Measurements from ENCODE around the gene INS.

The INS gene

GRCh38 chr11:2192435-2192834 lies 31.4 kb upstream of the INS start:
- no peak for DNase-seq (ENCODE audit: low read depth)
- TF ChIP-seq, protein P1, sequence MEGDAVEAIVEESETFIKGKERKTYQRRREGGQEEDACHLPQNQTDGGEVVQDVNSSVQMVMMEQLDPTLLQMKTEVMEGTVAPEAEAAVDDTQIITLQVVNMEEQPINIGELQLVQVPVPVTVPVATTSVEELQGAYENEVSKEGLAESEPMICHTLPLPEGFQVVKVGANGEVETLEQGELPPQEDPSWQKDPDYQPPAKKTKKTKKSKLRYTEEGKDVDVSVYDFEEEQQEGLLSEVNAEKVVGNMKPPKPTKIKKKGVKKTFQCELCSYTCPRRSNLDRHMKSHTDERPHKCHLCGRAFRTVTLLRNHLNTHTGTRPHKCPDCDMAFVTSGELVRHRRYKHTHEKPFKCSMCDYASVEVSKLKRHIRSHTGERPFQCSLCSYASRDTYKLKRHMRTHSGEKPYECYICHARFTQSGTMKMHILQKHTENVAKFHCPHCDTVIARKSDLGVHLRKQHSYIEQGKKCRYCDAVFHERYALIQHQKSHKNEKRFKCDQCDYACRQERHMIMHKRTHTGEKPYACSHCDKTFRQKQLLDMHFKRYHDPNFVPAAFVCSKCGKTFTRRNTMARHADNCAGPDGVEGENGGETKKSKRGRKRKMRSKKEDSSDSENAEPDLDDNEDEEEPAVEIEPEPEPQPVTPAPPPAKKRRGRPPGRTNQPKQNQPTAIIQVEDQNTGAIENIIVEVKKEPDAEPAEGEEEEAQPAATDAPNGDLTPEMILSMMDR (IDR thresholded peaks at IDR 0.05; ENCODE audit: low read length, missing control alignments): no peak
- H3K4me3 ChIP-seq (replicated peaks; ENCODE audit: low read depth, low read length): no peak overlapping the region

DNA sequence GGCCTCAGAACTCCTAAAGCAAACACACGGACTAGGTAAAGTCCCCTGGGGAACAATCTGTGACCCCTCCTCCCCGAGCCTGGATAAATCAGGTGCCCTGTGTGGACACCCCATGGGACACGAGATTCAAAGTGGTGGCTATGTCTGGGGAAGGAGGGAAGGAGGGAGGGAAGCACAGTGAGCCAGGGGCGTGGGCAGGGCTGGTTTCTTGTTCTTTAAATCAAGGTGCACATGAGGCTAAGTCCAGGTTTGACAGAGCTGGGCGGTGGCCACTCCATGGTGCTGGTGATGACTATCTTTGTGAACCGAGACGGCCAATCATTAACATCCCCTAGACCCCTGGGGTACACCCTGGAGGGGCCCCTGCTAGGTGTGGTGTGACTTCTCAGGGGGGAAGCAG lies 30.9 kb upstream of the INS start:
- no peak for DNase-seq (ENCODE audit: low read depth)
- TF ChIP-seq, protein P1 (IDR thresholded peaks at IDR 0.05; ENCODE audit: low read length, missing control alignments): no peak
- H3K4me3 ChIP-seq (replicated peaks; ENCODE audit: low read depth, low read length): no peak overlapping the region

DNA sequence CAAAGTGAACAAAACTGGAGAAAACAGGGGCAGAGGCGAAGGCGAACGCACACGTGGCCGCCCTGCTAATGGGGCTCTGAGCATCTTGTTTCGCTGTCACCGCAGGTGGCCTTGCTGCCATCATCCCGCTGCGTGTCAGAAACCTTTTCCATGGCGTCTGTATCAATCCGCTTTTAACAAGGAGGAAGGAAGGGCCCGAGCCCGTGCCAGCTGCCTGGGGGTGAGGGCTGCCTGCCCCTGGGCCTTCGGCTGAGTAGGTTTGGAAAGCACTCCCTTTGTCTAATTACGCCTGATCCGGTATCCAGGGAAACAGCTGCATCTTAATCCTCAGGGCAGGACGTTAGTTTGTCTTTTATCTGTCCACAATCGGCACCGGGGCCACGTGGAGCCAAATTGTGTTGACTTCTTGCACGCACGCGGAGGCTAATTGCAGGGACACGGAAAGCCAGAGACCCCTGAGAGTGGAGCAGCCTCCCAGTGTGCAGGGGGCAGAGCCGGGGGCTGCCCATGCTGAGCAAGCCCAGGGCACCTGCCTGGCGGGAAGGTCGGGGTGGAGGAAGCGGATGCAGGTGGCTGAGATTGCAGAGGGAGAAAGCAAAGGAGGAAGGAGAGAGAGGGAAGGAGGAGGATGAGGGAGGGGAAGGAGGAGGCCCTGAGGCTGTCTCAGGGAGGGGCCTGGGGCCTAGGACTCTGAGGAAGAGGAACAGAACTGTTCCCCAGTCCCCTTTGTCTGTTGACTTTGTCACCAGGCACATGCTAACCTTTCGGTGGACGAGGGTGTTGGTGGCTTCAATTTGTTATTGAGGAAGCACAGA lies 29.9 kb upstream of the INS start:
- no peak for DNase-seq (ENCODE audit: low read depth)
- H3K4me3 ChIP-seq (replicated peaks; ENCODE audit: low read depth, low read length): no peak overlapping the region
- TF ChIP-seq, protein P1 (IDR thresholded peaks at IDR 0.05; ENCODE audit: low read length, missing control alignments): no peak

GRCh38 chr11:2189938-2190656 lies 29.1 kb upstream of the INS start:
- no peak overlapping the region for H3K4me3 ChIP-seq (replicated peaks; ENCODE audit: low read depth, low read length)
- TF ChIP-seq, protein P1 (IDR thresholded peaks at IDR 0.05; ENCODE audit: low read length, missing control alignments): no peak
- DNase-seq (ENCODE audit: low read depth): no peak

GRCh38 chr11:2188745-2189144 lies 27.7 kb upstream of the INS start:
- TF ChIP-seq, protein P1 (IDR thresholded peaks at IDR 0.05; ENCODE audit: low read length, missing control alignments): no peak
- DNase-seq (ENCODE audit: low read depth): no peak
- H3K4me3 ChIP-seq (replicated peaks; ENCODE audit: low read depth, low read length): no peak overlapping the region

DNA sequence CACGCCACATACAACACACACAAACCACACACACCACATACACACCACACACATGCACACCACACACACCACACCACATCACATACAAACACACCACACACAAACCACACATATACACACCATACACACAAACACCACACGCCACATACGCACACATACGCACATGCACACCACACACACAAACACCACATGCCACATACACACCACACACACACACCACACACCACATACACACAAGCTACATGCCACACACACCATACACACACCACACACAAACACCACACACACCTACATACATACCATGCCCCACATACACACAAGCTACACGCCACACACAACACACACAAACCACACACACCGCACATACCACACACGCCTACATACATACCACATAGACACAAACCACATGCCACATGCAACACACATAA lies 26.3 kb upstream of the INS start:
- no peak for DNase-seq (ENCODE audit: low read depth)
- no peak overlapping the region for H3K4me3 ChIP-seq (replicated peaks; ENCODE audit: low read depth, low read length)

More for the DNA sequence above, 26.3 kb upstream of the INS start:
- TF ChIP-seq, protein P1 (IDR thresholded peaks at IDR 0.05; ENCODE audit: low read length, missing control alignments): no peak

Data from fibroblast of pulmonary artery (primary cell).